GM23338 (cell line): Measurements from ENCODE around the gene ARL6IP5. TPM values are rescaled to one million over a fixed set of nuclear protein-coding genes. Genes with fewer than 3 reads are reported as not detected.

ENCODE experiments used
- ATAC-seq: fragments of 200-7000 bp; cut with Tn5 transposase; 3 replicates; pipeline ENCODE4 v1.9.1; 2020
- DNase-seq: peaks from one replicate; pipeline ENCODE4 v3.0.0-alpha.2; 2015; ENCODE audit warnings: low spot score
- H2AFZ ChIP-seq: fragments of 200-600 bp; sonication (generic); 2 replicates; pipeline ENCODE4 v1.8.0; 2016; ENCODE audit warnings: antibody characterized with exemption, mild to moderate bottlenecking, moderate library complexity
- H3F3A ChIP-seq: fragments of 200-600 bp; sonication (generic); replicated peaks from 2 replicates; pipeline ENCODE4 v1.8.0; 2017; ENCODE audit warnings: antibody characterized with exemption, mixed run types, low read depth
- H3K27ac ChIP-seq: fragments of 200-600 bp; sonication (generic); 2 replicates; pipeline ENCODE4 v1.6.1; 2016; ENCODE audit warnings: low read depth
- H3K27me3 ChIP-seq: fragments of 200-600 bp; sonication (generic); 2 replicates; pipeline ENCODE4 v1.8.0; 2016; ENCODE audit warnings: mild to moderate bottlenecking, mixed run types, moderate library complexity; ENCODE audit not compliant: insufficient read depth
- H3K36me3 ChIP-seq: fragments of 200-600 bp; sonication (generic); 2 replicates; pipeline ENCODE4 v1.8.0; 2016; ENCODE audit warnings: mild to moderate bottlenecking; ENCODE audit not compliant: insufficient read depth
- H3K4me1 ChIP-seq: fragments of 200-600 bp; sonication (generic); 2 replicates; pipeline ENCODE4 v1.8.0; 2016; ENCODE audit warnings: mild to moderate bottlenecking, moderate library complexity; ENCODE audit not compliant: insufficient read depth
- H3K4me2 ChIP-seq: fragments of 200-600 bp; sonication (generic); 2 replicates; pipeline ENCODE4 v1.7.1; 2017; ENCODE audit warnings: mixed run types
- H3K4me3 ChIP-seq: fragments of 200-600 bp; sonication (generic); 2 replicates; pipeline ENCODE4 v1.6.1; 2016; ENCODE audit warnings: mixed run types
- H3K79me2 ChIP-seq: fragments of 200-600 bp; sonication (generic); replicated peaks from 2 replicates; pipeline ENCODE4 v1.8.0; 2017; ENCODE audit warnings: mild to moderate bottlenecking; ENCODE audit not compliant: insufficient read depth
- H3K9me2 ChIP-seq: fragments of 200-600 bp; sonication (generic); 2 replicates; pipeline ENCODE4 v1.8.0; 2017; ENCODE audit not compliant: insufficient read depth
- H4K20me1 ChIP-seq: fragments of 200-600 bp; sonication (generic); replicated peaks from 2 replicates; pipeline ENCODE4 v1.8.0; 2017; ENCODE audit warnings: mild to moderate bottlenecking; ENCODE audit not compliant: insufficient read depth
- H3K27ac Mint-ChIP-seq: 2 replicates; pipeline ENCODE4 v1.8.0; 2020; ENCODE audit warnings: inconsistent platforms, mild to moderate bottlenecking, moderate library complexity, mixed read lengths
- H3K27me3 Mint-ChIP-seq: 3 replicates; pipeline ENCODE4 v1.8.0; 2022; ENCODE audit warnings: low read depth, mild to moderate bottlenecking, moderate library complexity, mixed read lengths, inconsistent platforms; ENCODE audit not compliant: insufficient read depth, poor library complexity
- H3K36me3 Mint-ChIP-seq: 3 replicates; pipeline ENCODE4 v1.8.0; 2021; ENCODE audit warnings: low read depth, mild to moderate bottlenecking, inconsistent platforms, moderate library complexity, mixed read lengths
- H3K4me1 Mint-ChIP-seq: 3 replicates; pipeline ENCODE4 v1.8.0; 2020; ENCODE audit warnings: mild to moderate bottlenecking, inconsistent platforms, mixed read lengths
- H3K4me3 Mint-ChIP-seq: 3 replicates; pipeline ENCODE4 v1.8.0; 2021; ENCODE audit warnings: moderate library complexity, mild to moderate bottlenecking, inconsistent platforms, mixed read lengths
- H3K9me3 Mint-ChIP-seq: 3 replicates; pipeline ENCODE4 v1.8.0; 2020; ENCODE audit warnings: moderate library complexity, mild to moderate bottlenecking, inconsistent platforms, mixed read lengths
- CREB1 ChIP-seq: fragments of 250-450 bp; sonication (Bioruptor Pico); IDR thresholded peaks from 2 replicates; pipeline ENCODE4 v1.5.0; 2020; ENCODE audit warnings: low read depth, mild to moderate bottlenecking, moderate library complexity
- EZH2 ChIP-seq: fragments of 200-600 bp; sonication (generic); IDR thresholded peaks from one replicate; pipeline ENCODE4 v1.8.0; 2017; ENCODE audit warnings: antibody characterized with exemption, mild to moderate bottlenecking, low read depth; ENCODE audit not compliant: unreplicated experiment
- EZH2phosphoT487 ChIP-seq: fragments of 200-600 bp; sonication (generic); IDR thresholded peaks from one replicate; pipeline ENCODE4 v1.8.1; 2018; ENCODE audit warnings: antibody characterized with exemption; ENCODE audit not compliant: unreplicated experiment
- JUNB ChIP-seq: IDR thresholded peaks from one replicate; pipeline ENCODE4 v1.6.1; 2016; ENCODE audit warnings: antibody characterized with exemption; ENCODE audit not compliant: unreplicated experiment
- NANOG ChIP-seq: IDR thresholded peaks from 2 replicates; pipeline ENCODE4 v1.6.1; 2016; ENCODE audit warnings: antibody characterized with exemption, borderline replicate concordance
- POLR2AphosphoS5 ChIP-seq: IDR thresholded peaks from 2 replicates; pipeline ENCODE4 v1.6.1; 2016; ENCODE audit warnings: antibody characterized with exemption, low read depth
- STAT1 ChIP-seq: IDR thresholded peaks from one replicate; pipeline ENCODE4 v1.6.1; 2016; ENCODE audit warnings: antibody characterized with exemption; ENCODE audit not compliant: unreplicated experiment
- ZNF114 ChIP-seq: fragments of 250-450 bp; sonication (Bioruptor Pico); IDR thresholded peaks from 2 replicates; pipeline ENCODE4 v1.5.0; 2020; ENCODE audit warnings: mild to moderate bottlenecking, moderate library complexity
- ZNF331 ChIP-seq: fragments of 250-450 bp; sonication (Bioruptor Pico); IDR thresholded peaks from 2 replicates; pipeline ENCODE4 v1.5.0; 2020; ENCODE audit warnings: low read depth, mild to moderate bottlenecking, moderate library complexity
- polyA plus RNA-seq: library from polyadenylated mRNA; unstranded; fragments of >200 nt; fragmentation: Nextera tagmentation; extraction: Ambion mirVana; gene quantifications from 2 replicates; pipeline ENCODE4 v1.2.1, GENCODE V29; 2016
- total RNA-seq: library from RNA; depleted of rRNA; stranded (reverse); fragments of >200 nt; shearing (Covaris generic); gene quantifications from 2 replicates; pipeline ENCODE4 v1.2.3, GENCODE V29; 2014
- TF ChIP-seq, protein P1 (sequence below): IDR thresholded peaks from one replicate; pipeline ENCODE4 v1.6.1; 2018; ENCODE audit warnings: antibody characterized with exemption; ENCODE audit not compliant: unreplicated experiment
- TF ChIP-seq, protein P2 (sequence below), 2 experiments: fragments of 200-600 bp in 1 of 2; sonication (generic) in 1 of 2; conservative IDR thresholded peaks; 2 replicates each; pipeline versions ENCODE4 v1.5.1 to v1.6.1; 2016 to 2017; ENCODE audit warnings: antibody characterized with exemption in 2 of 2, low read depth in 2 of 2, mild to moderate bottlenecking in 2 of 2, moderate library complexity in 1 of 2
- TF ChIP-seq, protein P3 (sequence below): fragments of 250-450 bp; sonication (Bioruptor Pico); IDR thresholded peaks from 2 replicates; pipeline ENCODE4 v1.5.0; 2020; ENCODE audit warnings: mild to moderate bottlenecking, moderate library complexity
- TF ChIP-seq, protein P4 (sequence below): IDR thresholded peaks from 2 replicates; pipeline ENCODE4 v1.6.1; 2016; ENCODE audit warnings: antibody characterized with exemption

Gene ARL6IP5
- total and polyA plus RNA-seq, 2 experiments from 2014 or later: 28.8 to 39.8 TPM

DNA sequence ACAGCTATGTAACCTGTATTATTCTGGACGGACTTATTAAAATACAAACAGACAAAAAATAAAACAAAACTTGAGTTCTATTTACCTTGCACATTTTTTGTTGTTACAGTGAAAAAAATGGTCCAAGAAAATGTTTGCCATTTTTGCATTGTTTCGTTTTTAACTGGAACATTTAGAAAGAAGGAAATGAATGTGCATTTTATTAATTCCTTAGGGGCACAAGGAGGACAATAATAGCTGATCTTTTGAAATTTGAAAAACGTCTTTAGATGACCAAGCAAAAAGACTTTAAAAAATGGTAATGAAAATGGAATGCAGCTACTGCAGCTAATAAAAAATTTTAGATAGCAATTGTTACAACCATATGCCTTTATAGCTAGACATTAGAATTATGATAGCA lies 20.6 kb downstream of the ARL6IP5 start:
- Mint-ChIP-seq H3K27me3 (no peaks in the 10 kb centered on the region), H3K4me3 (no peak overlapping the region), H3K9me3 (no peaks in the 10 kb centered on the region), H3K36me3 (peaks cover 7% of the 10 kb centered on the region; the same call in 2 of the 3 replicates), H3K27ac (no peak overlapping the region), H3K4me1 (no peaks in the 10 kb centered on the region)
- H3K4me2 ChIP-seq: no peak overlapping the region
- H4K20me1 ChIP-seq: no peaks in the 10 kb centered on the region
- no peaks in the 10 kb centered on the region for H3K79me2 ChIP-seq
- H3K4me1 ChIP-seq: no peaks in the 10 kb centered on the region
- no peaks in the 10 kb centered on the region for H3K27me3 ChIP-seq
- no peak for ATAC-seq
- H3K27ac ChIP-seq: no peak overlapping the region
- DNase-seq: no peak
- no peak overlapping the region for H3K4me3 ChIP-seq
- H2AFZ ChIP-seq: no peak overlapping the region
- no peaks in the 10 kb centered on the region for H3F3A ChIP-seq
- peaks cover 5% of the 10 kb centered on the region; the same call in 1 of the 2 replicates for H3K36me3 ChIP-seq
- no peaks in the 10 kb centered on the region for H3K9me2 ChIP-seq
- no peak for TF ChIP-seq EZH2
- TF ChIP-seq, protein P1, sequence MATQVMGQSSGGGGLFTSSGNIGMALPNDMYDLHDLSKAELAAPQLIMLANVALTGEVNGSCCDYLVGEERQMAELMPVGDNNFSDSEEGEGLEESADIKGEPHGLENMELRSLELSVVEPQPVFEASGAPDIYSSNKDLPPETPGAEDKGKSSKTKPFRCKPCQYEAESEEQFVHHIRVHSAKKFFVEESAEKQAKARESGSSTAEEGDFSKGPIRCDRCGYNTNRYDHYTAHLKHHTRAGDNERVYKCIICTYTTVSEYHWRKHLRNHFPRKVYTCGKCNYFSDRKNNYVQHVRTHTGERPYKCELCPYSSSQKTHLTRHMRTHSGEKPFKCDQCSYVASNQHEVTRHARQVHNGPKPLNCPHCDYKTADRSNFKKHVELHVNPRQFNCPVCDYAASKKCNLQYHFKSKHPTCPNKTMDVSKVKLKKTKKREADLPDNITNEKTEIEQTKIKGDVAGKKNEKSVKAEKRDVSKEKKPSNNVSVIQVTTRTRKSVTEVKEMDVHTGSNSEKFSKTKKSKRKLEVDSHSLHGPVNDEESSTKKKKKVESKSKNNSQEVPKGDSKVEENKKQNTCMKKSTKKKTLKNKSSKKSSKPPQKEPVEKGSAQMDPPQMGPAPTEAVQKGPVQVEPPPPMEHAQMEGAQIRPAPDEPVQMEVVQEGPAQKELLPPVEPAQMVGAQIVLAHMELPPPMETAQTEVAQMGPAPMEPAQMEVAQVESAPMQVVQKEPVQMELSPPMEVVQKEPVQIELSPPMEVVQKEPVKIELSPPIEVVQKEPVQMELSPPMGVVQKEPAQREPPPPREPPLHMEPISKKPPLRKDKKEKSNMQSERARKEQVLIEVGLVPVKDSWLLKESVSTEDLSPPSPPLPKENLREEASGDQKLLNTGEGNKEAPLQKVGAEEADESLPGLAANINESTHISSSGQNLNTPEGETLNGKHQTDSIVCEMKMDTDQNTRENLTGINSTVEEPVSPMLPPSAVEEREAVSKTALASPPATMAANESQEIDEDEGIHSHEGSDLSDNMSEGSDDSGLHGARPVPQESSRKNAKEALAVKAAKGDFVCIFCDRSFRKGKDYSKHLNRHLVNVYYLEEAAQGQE: no peak
- TF ChIP-seq, protein P2, sequence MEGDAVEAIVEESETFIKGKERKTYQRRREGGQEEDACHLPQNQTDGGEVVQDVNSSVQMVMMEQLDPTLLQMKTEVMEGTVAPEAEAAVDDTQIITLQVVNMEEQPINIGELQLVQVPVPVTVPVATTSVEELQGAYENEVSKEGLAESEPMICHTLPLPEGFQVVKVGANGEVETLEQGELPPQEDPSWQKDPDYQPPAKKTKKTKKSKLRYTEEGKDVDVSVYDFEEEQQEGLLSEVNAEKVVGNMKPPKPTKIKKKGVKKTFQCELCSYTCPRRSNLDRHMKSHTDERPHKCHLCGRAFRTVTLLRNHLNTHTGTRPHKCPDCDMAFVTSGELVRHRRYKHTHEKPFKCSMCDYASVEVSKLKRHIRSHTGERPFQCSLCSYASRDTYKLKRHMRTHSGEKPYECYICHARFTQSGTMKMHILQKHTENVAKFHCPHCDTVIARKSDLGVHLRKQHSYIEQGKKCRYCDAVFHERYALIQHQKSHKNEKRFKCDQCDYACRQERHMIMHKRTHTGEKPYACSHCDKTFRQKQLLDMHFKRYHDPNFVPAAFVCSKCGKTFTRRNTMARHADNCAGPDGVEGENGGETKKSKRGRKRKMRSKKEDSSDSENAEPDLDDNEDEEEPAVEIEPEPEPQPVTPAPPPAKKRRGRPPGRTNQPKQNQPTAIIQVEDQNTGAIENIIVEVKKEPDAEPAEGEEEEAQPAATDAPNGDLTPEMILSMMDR (conservative IDR thresholded peaks at IDR 0.05; ENCODE audit: low read depth in 2 of 2): no peak
- no peak for TF ChIP-seq POLR2AphosphoS5
- no peak for TF ChIP-seq ZNF114
- no peak for TF ChIP-seq NANOG
- TF ChIP-seq CREB1: no peak
- TF ChIP-seq JUNB: no peak
- TF ChIP-seq ZNF331 (CRISPR knock-in tag): no peak
- no peak for TF ChIP-seq STAT1
- TF ChIP-seq, protein P3, sequence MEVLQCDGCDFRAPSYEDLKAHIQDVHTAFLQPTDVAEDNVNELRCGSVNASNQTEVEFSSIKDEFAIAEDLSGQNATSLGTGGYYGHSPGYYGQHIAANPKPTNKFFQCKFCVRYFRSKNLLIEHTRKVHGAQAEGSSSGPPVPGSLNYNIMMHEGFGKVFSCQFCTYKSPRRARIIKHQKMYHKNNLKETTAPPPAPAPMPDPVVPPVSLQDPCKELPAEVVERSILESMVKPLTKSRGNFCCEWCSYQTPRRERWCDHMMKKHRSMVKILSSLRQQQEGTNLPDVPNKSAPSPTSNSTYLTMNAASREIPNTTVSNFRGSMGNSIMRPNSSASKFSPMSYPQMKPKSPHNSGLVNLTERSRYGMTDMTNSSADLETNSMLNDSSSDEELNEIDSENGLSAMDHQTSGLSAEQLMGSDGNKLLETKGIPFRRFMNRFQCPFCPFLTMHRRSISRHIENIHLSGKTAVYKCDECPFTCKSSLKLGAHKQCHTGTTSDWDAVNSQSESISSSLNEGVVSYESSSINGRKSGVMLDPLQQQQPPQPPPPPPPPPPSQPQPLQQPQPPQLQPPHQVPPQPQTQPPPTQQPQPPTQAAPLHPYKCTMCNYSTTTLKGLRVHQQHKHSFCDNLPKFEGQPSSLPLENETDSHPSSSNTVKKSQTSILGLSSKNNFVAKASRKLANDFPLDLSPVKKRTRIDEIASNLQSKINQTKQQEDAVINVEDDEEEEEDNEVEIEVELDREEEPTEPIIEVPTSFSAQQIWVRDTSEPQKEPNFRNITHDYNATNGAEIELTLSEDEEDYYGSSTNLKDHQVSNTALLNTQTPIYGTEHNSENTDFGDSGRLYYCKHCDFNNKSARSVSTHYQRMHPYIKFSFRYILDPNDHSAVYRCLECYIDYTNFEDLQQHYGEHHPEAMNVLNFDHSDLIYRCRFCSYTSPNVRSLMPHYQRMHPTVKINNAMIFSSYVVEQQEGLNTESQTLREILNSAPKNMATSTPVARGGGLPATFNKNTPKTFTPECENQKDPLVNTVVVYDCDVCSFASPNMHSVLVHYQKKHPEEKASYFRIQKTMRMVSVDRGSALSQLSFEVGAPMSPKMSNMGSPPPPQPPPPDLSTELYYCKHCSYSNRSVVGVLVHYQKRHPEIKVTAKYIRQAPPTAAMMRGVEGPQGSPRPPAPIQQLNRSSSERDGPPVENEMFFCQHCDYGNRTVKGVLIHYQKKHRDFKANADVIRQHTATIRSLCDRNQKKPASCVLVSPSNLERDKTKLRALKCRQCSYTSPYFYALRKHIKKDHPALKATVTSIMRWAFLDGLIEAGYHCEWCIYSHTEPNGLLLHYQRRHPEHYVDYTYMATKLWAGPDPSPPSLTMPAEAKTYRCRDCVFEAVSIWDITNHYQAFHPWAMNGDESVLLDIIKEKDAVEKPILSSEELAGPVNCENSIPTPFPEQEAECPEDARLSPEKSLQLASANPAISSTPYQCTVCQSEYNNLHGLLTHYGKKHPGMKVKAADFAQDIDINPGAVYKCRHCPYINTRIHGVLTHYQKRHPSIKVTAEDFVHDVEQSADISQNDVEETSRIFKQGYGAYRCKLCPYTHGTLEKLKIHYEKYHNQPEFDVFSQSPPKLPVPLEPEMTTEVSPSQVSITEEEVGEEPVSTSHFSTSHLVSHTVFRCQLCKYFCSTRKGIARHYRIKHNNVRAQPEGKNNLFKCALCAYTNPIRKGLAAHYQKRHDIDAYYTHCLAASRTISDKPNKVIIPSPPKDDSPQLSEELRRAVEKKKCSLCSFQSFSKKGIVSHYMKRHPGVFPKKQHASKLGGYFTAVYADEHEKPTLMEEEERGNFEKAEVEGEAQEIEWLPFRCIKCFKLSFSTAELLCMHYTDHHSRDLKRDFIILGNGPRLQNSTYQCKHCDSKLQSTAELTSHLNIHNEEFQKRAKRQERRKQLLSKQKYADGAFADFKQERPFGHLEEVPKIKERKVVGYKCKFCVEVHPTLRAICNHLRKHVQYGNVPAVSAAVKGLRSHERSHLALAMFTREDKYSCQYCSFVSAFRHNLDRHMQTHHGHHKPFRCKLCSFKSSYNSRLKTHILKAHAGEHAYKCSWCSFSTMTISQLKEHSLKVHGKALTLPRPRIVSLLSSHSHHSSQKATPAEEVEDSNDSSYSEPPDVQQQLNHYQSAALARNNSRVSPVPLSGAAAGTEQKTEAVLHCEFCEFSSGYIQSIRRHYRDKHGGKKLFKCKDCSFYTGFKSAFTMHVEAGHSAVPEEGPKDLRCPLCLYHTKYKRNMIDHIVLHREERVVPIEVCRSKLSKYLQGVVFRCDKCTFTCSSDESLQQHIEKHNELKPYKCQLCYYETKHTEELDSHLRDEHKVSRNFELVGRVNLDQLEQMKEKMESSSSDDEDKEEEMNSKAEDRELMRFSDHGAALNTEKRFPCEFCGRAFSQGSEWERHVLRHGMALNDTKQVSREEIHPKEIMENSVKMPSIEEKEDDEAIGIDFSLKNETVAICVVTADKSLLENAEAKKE (CRISPR knock-in tag): no peak
- TF ChIP-seq, protein P4, sequence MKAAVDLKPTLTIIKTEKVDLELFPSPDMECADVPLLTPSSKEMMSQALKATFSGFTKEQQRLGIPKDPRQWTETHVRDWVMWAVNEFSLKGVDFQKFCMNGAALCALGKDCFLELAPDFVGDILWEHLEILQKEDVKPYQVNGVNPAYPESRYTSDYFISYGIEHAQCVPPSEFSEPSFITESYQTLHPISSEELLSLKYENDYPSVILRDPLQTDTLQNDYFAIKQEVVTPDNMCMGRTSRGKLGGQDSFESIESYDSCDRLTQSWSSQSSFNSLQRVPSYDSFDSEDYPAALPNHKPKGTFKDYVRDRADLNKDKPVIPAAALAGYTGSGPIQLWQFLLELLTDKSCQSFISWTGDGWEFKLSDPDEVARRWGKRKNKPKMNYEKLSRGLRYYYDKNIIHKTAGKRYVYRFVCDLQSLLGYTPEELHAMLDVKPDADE: no peak
- TF ChIP-seq EZH2phosphoT487: no peak
